ENCODE measurements around the gene OR10A2.

- no peak for TF ChIP-seq CTCF (IDR thresholded peaks at IDR 0.05)
- TF ChIP-seq POLR2A (IDR thresholded peaks at IDR 0.05), result no peak
Measured at GRCh38 chr11:6845383-6845782, 17.5 kb upstream of the OR10A2 start, which contains the start of gene OR10A5.
